GM19468 (cell line): ENCODE measurements around the gene COL3A1.

ENCODE experiments used
- ATAC-seq: cut with Tn5 transposase; IDR thresholded peaks from one replicate; pipeline ENCODE4 v1.9.1; 2021; ENCODE audit warnings: mild to moderate bottlenecking, moderate library complexity, moderate number of reproducible peaks; ENCODE audit not compliant: unreplicated experiment; ENCODE audit errors: extremely low read depth

COL3A1 gene

DNA sequence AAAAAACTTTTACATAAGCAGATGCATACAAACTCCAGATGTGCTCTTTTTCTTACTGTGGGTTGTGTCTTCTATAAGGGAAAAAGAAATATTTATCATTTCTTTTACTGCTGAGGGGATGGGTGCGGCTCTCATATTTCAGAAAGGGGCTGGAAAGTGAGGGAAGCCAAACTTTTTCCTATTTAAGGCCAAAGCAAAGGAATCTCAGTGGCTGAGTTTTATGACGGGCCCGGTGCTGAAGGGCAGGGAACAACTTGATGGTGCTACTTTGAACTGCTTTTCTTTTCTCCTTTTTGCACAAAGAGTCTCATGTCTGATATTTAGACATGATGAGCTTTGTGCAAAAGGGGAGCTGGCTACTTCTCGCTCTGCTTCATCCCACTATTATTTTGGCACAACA lies at the start of gene COL3A1:
COL3A1 (plus strand) TSS at position 210 of the 400 bp plus-strand sequence; CDS start at position 327, 117 bp downstream.
- no peak for ATAC-seq

DNA sequence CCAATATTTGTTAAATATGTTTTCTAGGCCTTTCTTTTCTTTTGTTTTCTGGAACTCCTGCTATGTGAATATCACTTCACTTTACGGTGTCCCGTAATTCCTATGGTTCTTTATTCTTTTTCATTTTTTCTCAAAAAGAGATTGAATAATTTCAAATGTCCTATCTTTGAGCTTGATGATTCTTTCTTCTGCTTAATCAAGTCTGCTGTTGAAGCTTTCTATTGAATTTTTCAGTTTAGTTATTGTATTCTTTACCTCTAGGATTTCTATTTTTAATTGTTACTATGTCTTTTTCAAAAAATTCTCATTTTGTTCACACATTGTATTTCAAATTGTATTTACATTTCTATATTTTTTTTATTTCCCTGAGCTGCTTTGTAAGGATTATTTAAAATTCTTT lies 45.5 kb upstream of the COL3A1 start:
- ATAC-seq, result no peak

DNA sequence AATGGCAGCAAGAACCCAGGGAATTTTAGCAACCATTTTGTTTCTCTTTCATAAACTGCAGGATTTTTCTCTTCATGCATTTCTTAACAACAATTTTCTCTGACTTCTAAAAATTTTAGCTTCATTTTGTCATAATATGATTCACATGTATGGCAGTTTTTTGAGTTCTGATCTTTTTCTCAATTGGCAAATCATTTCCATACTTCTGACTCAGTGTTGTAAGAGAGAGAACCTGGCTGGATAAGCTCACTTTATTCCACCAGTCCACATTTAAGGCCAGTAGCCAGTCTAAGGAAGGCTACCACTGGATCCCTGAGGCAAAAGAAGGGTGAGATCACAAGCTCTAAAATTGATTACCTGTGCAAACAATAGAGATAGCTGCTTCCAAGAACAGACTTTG lies 42.8 kb upstream of the COL3A1 start:
- no peak for ATAC-seq

DNA sequence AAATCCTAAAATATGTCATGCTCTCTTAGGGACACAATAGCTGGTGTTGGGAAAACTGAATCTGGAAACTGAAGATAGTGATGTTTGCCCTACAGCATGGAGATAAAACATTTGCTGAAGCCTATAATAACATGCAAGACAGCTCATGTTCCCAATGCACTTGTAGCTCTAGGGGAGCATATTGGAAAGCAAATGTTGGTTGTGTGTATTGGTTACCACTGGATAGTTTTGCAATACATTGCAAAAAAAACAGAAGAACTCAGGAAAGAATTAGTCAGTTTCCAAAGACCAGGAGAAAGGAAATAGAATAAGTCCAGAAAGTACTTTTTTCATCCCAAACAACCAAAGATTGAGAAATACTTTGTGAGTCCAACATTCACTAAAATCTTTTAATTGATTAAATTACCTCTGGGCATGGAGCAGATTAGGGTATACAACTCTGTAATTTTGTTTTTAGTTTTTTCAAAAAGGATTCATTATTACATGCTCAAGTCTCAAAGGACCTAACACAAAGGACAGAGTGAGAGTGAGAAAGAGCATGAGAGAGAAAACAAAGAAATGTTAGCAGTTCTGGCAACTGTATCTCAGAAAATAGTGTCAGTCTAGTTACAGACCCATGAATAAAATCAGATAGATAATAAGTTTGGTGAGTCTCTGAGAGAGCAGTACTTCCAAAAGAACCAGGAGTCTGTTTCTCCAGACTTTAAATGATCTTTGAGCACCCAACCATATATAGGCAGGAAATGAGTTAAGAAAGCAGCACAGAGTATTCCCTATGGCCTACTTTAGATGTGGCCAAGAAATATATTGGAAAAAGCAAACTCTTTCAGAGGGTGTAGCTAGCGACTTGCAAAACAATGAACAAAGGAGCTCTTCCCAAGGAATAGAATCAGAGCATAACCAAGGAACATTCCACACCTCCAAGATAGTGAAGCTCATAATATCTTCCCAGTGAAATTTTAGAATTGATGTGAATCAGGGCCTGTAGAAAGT lies 36.6 kb upstream of the COL3A1 start:
- ATAC-seq, result no peak

DNA sequence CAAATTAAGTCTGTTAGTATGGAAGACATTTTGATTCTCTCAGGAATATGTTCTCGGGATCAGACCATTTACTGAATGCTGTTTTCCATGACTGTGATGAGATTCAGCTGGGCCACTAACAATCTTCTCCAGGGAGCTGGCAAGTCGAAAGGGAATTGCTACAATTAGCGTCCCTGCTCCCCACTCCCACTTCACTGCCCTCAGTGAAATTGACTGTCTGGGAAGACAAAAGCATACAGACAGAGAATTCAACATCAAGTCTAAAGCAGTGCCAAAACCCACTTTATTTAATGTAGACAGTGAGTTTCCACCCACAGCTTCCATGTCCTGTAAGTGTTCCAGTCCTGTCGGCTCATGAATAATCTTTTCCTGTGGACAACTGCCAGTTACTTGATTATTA lies 34.0 kb upstream of the COL3A1 start:
- no peak for ATAC-seq

DNA sequence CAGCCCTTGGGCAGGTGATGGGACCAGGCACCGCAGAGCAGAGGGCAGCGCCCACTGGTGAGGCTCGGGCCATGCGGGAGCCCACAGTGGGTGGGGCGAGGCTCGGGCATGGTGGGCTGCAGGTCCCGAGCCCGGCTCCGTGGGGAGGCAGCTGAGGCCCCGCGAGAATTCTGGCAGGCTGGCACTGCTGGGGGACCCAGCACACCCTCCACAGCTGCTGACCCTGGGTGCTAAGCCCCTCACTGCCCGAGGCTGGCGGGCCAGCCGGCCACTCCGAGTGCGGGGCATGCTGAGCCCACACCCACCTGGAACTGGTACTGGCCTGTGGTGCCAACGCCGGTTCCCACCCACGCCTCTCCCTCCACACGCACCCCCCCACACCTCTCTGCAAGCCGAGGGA lies 29.7 kb upstream of the COL3A1 start:
- no peak for ATAC-seq

DNA sequence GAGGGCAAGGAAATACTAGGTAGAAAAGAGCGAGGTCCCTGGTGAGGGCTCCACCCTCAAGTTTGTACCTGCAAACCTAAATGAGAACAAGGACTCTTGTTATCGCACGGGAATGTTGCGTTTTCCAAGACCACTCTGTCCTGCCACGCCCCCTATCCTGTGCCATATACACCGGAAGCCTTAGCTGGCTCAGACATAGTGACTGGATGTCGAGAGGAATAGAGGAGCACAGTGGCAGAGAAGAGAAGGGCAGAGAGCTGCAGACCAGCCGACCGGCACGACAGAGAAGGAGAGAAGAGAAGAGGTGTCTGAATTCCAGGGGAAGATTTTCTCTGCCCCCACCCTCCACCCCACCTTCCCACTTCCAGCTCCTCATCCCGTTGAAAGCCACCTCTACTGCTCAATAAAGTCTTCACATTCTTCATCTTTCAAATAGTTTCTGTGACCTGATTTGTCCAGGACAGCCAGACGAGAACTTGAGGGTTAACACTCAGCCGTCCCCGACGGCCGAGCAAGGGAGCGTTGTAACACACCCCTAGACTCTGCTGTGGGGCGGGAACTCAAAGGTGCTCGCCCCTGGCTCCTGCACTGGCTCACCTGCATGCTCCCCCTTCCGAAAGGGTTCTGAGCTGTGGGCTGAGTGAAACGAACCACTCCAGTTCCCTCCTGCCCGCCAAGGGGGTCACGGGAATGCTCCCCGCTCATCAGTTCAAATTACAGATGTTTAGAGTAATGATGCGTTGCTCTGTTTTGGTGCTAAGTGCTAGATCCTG lies 24.9 kb upstream of the COL3A1 start:
- ATAC-seq, result no peak

DNA sequence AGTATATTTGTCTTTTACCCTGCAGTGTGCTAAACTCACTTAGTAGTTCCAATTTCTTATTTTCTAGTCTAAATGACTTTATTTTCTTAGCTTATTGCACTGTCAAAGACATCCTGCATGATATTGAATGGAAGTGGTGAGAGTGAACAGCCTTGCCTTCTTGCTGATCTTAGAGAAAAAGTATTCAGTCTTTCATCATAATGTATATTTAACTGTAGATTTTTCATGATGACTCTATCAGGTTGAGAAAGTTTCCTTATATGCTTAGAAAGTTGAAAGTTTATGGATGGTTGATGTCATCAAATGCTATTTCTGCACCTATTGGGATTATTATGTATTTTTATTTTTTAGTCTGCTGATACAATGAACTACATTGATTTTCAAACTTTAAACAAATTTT lies 21.3 kb upstream of the COL3A1 start:
- ATAC-seq, result no peak

DNA sequence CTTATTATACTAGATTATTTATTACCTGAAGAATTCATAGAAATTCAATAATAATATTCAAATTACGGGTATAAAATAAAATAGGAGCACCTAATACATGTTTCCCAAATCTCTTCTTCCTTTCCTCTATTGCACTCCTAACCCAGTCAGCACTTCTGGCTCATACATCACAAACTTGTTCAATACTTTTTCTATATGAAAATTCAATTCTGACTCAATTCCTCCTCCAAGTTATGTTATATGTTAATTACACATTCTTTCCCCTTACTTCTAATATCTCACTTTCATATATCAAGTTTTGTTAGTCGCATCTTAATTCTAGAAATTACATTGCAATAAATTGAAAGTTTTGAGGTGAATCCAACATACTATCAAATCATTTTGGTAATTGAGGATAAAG lies 17.9 kb upstream of the COL3A1 start:
- no peak for ATAC-seq

DNA sequence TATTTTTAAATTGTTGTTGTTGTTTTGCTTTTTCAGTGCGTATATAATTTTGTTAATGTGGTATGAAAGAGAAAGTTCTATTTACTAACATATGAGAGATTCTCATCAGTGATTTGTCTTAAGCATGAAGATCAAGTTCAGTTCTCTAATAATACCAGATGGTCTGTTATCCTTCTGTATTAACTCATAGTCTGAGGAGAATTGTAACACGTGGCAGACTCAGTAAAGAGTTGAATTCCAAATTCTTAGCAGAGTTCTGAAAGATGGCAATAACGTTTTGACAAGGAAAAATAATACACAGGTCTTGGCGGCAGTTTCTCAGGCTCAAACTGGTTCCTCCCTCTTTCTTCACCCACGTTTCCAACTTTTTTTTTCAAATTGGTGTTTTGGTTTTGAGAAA lies 17.2 kb upstream of the COL3A1 start:
- no peak for ATAC-seq

DNA sequence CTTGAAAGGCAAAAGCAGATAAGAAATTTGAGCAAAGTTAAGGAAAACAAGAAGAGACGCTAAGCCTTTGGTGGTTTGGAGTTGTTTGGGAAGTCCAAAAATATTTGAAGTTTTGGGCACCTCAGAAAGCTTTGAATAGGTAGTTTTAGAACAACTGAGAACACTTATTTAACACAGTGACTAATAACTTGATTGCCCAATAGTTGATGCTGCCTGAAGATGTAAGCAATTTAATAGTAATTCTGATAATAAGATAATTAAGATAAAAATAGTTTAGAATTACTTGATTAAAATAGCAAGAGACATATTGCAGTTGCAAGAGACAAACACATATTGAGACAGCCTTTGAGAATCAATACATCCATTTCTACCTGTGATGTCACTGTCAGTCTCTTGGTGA lies 16.5 kb upstream of the COL3A1 start:
- no peak for ATAC-seq

DNA sequence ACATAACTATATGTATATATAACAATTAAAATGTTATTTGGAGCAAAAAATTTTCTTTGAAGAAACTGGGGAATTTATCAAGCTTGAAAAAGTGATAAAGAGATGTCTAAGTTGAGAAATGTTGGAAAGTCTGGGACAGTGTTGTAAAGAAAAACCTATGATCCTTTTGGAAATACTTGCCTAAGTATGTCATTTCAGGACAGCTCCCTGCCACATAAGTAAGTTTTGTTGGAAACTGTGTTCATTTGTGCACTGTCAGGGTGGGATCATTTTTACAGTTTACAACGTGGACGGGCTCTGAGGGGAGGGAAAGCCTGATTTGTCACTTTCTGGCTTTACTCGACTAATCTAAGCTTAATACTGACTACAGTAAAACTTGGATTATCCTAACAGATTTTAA lies 10.4 kb upstream of the COL3A1 start:
- no peak for ATAC-seq

DNA sequence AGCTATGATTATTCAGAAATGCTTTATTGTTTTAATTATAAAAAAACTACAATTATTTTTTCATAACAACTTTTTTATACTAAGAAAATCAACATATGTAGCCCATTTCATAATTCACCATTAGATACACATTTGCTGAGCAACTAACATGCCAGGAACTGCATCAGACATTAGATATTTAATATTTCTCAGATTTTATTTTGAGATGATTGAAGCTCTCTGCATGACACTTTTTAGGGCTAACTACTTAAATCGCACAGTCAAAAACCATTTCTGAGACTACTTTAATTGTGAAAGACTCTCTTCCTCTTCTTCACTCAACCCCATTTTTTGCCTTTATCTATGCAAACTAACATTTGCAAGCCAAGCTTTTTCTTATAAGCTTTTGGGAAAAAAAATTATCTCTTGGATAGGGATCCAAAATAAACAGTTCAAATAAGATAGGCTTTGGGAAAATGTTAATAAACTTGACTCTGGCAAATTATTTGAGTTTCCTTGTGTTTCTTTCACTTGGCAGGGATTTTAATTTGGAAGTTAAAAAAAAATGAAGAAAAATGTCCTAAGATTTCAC lies 9.1 kb upstream of the COL3A1 start:
- ATAC-seq, result no peak

DNA sequence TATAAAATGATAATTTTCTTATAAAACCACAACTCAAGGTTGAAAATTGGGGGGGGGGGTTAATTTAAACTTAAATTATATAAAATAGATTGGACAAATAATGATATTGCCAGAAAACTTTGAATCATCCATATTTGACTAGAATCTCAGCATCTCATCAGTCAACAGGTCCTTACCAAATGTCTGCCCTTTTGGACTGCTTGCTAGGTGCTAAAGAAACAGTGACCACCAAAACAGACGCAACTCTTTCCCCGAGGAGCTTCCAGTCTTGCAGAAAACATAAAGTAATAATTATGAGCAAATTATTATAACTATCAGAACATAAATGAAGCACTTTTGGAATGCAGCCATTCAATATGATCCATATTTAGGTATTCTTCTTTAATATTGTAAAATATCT lies 8.6 kb upstream of the COL3A1 start:
- ATAC-seq, result no peak

DNA sequence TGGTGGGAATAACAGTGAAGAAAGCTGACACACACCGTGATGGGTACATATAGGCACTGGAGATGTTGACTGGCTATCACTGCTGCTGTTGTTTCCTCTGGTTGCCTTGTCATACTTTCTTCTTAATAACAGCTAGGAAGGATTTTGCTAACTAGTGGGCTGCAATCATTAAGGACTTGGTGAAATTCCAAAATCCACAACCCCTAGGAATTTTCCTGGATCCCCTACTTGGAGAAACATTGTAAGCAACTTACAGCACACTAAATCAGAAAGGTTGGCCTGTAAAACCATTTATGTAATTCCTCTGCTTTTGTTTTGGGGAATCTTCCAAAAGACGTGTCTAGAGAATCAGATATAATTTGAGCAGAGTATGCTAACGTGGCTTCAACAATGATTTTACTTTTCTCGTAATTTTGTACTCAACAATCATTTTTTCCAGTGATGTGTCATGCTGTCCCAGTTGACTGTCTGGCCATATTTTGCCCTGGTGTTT lies 8.0 kb upstream of the COL3A1 start:
- no peak for ATAC-seq

DNA sequence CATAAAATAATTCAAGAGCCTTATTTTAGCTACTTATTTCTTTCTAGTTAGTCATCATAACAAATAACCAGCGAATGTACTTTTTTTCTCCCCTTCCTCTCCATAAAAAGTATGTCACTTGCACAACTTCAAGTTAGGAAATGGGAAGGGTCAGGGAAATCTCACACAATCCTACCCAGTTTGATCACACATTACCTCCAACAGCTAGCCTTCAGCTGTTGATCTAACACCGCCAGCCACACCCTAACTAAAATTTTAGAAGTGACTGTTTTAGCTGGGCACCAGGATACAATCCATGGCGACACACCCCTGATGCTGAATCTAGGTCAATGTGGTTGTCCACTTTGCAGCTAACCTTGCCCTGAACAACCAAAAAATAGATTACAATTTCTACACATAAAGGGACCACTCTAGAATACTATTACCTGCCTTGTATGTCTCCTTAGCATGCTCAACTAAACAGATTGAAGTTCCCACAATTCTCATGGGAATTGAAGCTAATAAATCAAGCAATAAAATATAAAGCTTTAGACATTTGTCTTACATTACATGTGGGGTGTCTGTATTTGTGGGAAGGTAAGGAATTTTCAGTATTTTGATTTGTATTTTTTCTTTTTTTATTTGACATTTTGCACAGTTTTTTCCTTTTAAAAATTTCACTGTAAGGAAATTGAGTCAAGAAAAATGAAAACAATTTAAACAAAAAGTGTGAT lies 7.3 kb upstream of the COL3A1 start:
- ATAC-seq, result no peak

DNA sequence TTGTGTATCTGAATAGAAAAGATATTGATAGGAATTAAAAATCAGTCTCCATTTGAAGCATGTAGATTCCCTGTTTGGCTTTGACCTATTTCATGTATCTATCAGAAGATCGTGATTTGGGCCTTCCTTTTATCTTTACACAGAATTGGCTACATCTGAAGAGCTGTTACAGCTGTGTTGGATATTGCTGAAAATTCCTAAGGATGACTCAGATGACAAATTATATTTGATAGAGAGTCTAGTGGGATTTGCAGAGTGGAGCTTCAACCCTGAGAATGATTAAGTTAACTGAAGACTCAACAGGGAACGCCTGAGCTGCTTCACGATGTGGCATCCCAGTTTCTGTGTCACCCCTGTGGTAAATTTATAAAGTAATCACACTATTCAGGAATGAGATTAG lies 4.9 kb upstream of the COL3A1 start:
- ATAC-seq, result no peak

DNA sequence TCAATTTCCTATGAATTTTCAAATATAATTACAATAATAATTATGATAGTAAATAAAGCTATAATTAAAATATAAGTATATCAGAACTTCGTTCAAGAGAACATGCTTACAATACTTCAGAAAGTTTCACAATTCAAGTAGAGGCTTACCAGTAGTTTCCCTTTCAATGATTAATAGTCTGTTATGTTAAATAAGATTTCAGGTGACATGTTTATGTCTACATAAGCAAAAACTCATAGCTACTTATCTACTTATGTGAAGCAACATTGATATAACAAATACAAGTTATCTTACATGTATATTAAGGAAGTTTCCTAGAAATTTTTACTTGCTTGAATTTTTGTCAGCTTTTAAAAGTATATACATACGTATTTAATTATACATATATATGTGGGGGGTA lies 4.5 kb upstream of the COL3A1 start:
- no peak for ATAC-seq

DNA sequence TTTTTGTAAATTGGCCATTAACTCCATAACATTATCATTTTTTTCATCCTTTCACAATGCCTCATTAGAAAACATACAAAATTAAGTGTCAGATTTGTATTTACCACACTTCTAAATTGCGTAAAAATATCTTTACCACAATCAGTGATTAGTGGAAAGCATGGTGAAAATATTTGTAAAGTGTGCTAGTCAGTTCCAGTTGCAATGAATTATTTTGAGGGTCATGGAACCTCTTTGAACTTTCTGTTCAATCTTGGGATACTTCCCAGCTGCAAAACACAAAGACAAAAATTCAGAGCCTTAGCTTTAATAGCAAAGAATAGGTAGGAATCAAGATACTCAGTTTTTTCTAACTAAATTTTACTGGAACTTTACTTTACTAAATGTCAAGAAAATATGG lies 4.0 kb upstream of the COL3A1 start:
- ATAC-seq, result no peak

DNA sequence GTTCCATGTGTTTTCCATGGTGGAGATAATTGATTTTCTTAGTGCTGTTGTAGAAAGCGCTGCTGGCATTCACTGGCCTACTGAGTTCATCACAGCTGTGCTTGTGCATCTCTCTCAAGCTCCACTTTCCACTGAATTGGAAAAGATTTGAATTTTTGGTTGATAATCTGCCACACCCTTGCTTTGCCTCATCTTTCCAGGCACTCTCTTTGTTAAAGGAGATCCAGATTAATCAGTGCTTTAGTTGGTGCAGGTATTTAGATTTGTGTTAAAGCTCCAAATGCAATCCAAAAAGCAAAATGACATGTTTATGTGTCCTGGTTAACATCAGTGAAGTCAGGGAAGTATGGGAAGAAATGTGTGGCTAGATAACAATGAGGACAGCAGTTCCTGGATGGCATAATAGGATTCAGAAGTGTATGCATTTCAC lies 2.7 kb upstream of the COL3A1 start:
- no peak for ATAC-seq
